ENCODE measurements around the gene ZNF536. TPM values are rescaled to one million over a fixed set of nuclear protein-coding genes. Genes with fewer than 3 reads are reported as not detected.
"Not testable (repeated sequence)": the region's sequence is repeated elsewhere in the genome, so short reads cannot be mapped to it uniquely, and the experiment has no call there.

ZNF536 gene
- total RNA-seq, 1 donor from 2014 or later, result 1.4 TPM

DNA sequence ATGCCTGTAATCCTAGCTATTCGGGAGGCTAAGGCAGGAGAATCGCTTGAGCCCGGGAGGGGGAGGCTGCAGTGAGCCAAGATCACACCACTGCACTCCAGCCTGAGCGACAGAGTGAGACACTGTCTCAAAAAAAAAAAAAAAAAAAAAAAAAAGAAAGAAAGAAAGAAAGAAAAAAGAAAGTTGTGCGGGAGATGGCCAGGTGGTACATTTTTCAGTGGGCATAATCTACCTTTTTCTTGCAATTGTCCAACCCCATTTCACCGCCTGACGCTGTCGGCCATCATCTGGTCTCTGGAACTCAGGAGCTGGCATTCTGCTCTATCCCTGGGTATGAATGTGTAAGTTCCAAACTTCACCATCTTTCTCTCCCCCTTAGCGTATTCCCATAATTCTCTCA is 73.9 kb downstream of the ZNF536 start:
- not testable (repeated sequence) for DNase-seq (ENCODE audit: low spot score)

DNA sequence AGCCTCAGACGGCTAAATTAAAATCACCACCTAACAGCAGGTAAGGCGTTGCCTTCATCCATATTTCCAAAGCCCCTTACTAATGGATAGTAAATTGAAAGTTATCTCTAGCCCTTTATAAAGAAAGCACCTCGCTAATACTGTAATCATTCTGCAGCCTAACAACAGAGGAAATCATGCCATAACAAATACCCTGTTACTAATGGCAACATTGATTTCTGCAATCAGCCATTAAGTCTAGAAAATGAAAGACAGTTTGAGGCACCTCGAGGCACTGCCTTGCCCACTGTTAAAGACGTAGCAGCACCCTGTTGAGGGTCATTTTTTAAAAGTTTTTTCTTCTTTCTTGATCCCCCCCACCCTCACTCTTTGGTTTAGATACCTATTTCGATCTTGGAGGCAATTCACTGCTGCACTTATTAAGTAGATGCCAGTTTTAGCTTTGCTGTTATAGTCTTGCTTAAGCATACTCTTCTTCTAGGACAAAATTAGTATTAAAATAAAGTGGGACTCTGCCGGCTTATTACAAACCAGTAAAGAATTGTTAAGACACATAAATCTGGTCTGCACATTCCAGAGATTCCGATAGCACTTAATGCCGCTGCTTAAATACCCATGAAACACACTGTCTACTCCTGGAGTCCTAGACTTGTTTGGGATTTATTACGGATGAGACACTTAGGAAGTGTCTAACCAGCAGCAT is 74.8 kb downstream of the ZNF536 start:
- DNase-seq (ENCODE audit: low spot score), result no peak

DNA sequence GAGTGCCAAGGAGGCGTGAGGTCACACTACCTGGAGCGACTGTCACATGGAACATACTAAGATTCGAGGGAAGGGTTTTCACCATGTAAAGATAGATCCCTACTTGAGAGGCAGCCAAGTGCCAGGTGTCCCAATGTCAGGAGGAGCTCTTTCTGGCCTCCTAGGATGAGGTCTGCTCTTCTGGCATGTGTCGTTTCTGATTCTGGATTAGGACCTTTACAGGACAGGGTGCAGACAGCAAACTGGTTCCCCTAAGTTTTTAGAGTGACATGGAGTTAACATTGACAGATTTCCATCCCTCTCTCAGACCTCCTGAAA is 75.3 kb downstream of the ZNF536 start:
- no peak for DNase-seq (ENCODE audit: low spot score)

DNA sequence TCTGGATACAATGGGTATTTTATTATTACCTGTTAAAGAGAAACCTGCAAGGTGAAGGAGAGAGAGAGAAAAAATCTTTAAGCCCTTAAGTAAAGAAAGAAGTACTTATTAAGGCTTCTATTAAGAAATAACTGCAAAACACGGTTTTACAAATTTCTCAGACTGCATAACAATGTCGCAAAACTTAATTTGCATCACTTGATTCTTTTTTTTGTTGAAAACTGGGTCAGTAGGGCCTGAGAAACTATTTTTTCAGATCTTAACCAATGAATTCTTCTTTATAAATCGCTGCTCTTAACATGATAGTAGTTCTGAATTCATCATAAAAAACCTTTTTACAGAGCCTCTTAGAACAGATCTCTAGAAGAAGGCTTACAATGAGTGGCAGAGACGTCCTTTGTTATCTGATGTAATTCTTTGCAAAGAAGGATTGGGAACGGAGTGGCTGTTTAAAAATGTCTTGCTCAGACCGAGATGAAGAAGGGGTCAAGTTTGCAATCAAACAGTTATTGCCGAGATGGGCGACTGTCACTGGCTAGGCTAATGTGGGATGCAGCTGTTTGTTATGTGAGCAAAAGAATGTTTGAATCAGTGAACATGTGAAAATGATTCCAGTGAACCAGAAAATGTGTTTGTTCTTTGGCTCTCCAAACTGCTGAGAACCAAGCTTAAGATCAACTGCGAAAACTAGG is 76.3 kb downstream of the ZNF536 start:
- DNase-seq (ENCODE audit: low spot score), result no peak

DNA sequence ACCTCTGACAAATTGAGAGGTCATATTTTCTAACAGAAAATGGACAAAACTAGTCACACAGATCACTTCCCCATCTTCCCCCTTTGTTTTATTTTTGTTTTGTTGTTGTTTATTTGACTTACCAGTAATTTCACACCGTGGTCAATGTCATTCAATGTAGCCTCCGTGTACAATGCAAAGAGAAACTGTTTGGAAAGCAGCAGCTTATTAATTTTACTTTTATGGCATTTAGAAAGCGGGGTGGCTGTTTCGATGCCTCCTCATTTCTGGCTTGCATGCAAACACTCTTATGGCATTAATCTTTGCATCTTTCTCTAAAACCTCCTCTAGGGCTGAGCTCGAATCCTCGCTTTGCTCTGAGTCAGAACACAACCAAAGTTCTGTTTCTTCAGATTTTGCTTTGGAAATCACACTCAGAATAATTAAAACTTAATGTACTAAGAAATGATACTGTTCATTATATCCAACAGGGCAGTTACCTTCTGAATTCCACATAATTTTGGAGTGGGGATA is 77.0 kb downstream of the ZNF536 start:
- no peak for DNase-seq (ENCODE audit: low spot score)

DNA sequence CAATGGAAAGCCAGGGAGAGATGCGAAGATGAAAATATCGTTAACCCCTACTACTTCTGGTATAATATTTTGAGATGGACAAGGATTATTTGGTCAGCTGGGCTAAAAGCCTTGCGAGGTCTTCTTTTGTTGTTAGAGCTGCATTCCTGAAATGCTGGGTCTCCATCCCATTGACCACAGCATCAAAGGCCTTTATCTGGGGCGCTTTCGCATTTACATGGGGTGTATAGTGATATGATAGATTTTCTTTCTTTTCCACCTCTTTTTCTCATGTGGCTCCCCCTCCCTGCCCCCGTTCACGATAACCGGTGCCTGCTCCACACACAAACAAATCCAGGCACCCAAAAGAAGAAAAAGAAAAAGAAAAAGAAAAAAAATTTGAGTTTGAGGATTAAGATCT is 77.5 kb downstream of the ZNF536 start:
- DNase-seq (ENCODE audit: low spot score), result no peak

DNA sequence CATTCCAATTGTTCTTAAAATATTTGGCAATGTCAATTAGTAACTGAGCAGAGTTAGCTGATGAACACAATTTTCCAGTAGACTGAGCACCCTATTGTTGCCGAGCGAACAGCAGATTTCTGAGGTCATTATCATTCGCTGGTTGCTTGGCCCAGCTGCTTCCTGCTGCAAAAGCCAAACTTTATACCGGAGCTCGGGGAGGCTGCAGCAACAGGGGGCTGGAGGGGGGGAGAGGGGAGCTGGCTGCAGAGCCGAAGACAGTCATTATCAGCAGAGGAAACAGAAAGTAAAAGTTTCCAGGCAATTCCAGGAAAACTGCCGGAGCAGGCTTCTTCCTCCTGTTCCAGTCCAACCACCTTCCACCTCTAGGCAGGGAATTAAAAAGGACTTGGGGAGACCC is 77.9 kb downstream of the ZNF536 start:
- peak; percentile 11 for DNase-seq (ENCODE audit: low spot score)

DNA sequence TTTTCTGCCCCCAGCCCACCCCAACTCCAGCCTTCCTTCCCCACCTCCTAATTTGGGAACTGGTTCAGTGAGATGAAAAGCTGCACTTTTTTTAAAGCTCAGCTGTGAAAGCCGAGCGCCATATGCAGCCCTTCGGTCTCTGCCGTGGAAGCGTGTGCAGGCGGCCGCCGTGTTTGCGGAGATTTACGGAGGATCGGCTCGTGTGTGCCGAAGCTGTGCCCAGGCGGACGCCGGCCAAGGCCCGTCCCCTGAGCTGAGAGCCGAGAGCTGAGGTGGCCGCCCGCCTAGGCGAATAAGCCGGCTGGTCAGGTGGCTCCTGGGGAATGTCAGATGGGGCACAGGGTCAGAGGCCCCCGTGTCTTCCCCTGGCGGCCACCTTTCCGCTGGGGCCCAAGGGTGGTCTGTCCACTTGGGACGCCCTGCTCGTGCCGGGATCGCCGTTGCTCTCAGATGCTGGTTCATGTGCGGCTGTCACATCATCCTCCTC is 78.7 kb downstream of the ZNF536 start:
- DNase-seq (ENCODE audit: low spot score), result no peak

DNA sequence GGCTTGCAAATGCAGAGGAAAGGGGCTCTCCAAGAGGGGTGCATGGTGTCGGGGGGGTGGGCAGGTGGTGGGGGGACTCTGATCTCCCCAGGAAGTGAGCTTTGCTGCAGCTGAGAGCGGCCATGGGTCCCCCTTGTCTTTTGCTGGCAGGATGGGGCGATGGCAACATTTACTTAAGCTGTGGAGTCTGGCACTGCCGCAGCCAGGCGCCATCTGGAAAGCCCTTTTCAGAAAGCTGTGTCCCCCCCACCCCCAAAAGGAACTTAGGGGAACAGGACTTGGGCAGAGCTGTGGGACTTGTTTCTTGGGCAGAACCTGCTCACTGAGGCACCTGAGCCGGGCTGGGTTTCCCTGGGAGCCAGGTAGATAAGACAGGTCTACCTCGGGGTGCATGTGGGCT is 80.7 kb downstream of the ZNF536 start:
- DNase-seq (ENCODE audit: low spot score), result no peak

DNA sequence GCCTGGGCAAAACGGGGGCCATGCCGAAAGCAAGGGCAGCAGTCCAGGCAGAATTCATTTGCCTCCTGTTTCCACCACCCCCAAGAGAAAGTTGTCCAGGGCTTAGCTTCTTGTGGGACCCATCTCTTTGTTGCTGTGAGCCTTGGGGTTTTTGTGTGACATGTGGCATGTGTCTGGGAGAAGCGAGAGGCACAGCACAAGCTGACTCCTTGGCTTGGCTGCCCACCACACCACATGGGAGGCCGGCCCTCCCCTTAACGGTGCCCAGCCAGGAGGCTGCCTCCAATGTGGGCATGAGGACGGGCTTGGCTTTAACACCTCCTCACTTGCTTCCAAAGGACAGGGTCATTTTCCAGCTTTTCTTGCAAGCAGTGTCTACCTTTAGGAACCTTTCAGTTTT is 81.6 kb downstream of the ZNF536 start:
- DNase-seq (ENCODE audit: low spot score), result no peak

DNA sequence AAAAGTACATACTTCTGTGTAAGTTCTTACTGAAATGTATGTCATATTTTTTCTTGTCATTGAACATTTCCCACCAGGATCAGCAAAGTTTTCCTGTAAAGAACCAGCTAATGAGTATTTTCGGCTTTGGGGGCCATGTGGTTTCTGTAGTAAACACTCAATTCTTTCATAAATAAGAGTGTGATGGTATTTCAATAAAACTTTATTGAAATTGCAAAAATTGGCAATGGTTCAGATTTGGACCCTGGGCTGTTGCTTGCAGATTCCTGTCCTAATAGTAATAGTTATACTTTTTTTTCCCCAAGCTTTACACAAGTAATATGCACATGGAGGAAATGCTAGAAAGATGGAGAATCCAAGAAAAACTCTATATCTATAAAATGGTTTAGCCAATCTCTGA is 83.7 kb downstream of the ZNF536 start:
- DNase-seq (ENCODE audit: low spot score), result no peak

DNA sequence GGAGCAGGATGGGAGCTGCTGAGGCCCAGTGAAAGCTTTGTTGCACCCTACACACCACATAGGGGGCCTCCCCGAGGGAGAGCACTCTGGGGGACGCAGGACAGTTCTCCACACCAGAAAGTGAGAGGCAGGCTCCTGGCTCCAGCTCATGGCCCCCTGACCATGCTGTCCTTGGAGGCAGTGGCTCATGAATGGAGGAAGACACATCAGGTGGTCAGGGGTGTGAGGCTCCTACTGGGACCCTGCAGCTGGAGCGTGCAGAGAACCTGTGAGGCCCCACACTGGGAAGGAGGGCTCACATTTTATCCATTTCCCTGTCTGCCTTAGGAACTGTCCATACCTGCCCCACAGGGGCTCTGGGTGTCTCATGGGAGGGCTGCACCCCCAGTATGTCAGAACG is 85.3 kb downstream of the ZNF536 start:
- DNase-seq (ENCODE audit: low spot score), result no peak

DNA sequence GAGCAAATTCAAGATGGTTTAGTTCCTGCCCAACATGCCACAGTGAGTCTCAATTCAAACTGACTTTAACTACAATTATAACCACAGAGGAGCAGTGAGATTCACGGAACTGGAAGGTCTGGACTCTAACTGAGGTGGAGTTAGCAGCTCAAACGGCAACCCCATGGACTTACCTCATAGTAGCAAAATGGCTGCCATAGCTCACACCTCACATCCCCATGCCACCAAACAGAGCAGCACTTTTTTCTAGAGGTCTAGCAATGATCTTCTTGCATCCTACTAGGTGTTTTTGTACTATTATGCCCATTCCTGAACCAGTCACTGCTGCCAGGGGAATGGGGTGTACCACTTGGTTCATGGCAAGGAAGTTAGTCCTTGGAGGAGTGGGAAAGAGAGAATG is 87.7 kb downstream of the ZNF536 start:
- DNase-seq (ENCODE audit: low spot score), result no peak

DNA sequence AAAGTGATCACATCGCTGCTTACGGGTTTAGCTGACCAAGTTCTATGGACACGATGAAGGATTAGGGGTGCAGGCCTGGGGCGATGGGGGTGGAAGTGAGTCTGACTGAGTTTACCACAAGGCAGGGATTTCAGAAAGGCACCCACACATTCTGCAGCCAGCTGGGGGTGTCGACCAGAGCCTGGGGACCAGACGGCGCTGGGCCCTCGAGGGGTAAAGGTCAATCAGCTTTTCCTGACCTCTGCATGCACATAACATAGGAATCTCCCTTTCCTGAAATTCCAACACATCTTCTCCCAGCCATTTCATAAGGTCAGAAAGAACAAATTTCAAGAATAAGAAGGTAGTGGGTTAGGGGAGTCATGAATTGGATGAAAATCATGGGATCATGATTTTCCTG is 92.0 kb downstream of the ZNF536 start:
- no peak for DNase-seq (ENCODE audit: low spot score)

DNA sequence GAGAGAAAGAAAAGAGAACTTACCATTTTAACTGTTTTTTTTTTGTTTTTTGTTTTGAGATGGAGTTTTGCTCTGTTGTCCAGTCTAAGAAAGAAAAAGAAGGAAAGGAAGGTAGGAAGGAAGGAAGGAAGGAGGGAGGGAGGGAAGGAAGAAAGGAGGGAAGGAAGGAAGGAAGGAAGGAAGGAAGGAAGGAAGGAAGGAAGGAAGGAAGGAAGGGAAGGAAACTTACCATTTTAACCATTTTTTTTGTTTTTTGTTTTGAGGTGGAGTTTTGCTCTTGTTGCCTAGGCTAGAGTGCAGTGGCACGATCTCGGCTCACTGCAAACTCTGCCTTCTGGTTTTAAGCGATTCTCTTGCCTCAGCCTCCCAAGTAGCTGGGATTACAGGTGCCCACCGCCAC is 94.4 kb downstream of the ZNF536 start:
- DNase-seq (ENCODE audit: low spot score), result not testable (repeated sequence)

DNA sequence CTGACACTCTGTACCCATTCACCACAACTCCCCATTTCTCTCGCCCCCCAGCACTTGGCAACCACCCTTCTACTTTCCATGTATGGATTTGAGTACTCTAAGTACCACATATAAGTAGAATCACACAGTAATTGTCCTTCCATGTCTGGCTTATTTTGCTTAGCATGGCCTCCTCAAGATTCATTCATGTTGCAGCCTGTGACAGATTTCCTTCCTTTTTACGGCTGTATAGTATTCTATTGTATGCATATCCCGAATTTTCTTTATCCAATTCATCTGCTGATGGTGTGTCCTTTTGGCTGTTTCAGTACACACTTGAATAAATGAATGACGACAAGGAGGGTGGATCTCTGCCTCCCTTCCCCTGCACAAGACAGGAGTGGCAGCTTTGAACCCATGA is 95.1 kb downstream of the ZNF536 start:
- no peak for DNase-seq (ENCODE audit: low spot score)

DNA sequence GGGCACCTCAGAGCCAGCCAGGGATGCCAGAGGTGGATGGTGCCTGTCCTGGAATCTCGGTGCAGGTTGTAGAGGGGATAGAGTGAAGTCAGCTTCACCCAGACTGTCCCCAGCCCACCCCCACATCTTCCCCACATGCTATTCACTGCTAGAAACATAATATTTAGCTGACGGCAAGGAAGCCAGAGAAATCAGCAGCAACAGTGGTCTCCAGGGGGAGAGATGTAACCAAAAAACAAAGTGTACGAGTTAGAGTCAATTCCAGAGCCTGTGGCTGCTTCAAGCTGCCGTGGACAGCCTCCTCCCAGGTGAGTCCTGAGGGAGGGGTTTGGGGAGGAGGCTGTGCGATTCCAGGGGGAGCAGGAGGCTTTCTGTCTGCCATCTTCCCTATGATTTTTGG is 97.6 kb downstream of the ZNF536 start:
- no peak for DNase-seq (ENCODE audit: low spot score)

DNA sequence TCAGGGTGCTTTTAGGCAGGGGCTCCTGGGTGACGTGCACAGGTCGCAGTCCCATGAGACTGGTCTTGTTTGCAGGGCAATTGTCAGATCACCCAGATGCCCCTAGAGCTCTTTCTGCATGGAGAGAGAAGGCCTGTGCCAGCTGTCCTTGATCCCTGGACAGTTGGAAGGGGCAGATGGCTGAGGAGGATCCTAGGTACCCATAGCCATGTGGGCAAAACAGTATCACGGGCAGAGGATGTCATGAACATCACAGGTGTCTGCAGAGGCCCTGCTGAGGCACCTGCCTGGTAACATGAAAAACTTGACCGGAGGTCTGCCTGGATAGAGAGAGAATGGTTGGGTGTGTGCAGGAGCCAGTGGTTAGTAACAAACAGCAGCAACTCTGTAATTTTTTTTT is 99.3 kb downstream of the ZNF536 start:
- no peak for DNase-seq (ENCODE audit: low spot score)

DNA sequence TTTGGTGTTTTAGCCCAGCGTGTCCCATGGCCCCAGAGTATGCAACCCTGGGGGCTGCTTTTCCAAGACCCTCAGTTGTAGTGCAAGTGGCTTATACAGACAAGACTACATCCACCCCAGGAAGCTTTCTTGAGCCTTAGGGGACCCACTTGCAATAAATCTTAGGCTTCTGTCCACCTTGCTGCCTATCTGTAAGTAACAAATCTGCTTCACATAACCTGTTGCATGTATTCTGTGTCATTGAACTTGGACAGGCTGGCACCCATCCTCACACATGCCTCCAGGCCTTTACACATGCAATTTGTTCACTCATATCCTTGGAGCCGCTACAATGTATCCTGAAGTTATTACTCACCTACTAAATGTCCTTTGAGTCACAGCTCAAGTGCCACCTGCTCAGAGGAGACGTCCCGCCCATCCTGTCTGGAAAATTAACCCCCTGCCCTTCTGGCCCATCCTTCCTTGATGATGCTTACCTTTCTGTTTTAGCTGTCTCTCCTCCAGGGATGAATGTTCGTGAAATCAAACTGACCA is 101.2 kb downstream of the ZNF536 start:
- no peak for DNase-seq (ENCODE audit: low spot score)

DNA sequence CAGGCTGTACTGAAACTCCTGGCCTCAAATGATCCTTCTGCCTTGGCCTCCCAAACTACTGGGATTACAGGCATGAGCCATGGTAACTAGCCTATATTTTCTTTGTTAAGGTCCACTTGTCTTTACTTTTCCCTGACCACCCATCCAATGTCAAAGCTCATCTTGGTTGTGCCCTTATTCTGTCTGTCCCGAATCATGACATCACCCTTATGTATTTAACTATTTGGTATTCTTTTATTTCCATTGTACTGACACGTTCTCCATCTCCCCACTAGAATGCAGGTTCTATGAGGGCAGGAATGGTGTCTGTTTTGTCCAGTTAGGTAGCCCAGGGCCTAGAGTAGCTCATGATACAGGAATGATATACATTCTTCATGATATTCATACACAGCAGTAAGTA is 104.8 kb downstream of the ZNF536 start:
- DNase-seq (ENCODE audit: low spot score), result no peak

DNA sequence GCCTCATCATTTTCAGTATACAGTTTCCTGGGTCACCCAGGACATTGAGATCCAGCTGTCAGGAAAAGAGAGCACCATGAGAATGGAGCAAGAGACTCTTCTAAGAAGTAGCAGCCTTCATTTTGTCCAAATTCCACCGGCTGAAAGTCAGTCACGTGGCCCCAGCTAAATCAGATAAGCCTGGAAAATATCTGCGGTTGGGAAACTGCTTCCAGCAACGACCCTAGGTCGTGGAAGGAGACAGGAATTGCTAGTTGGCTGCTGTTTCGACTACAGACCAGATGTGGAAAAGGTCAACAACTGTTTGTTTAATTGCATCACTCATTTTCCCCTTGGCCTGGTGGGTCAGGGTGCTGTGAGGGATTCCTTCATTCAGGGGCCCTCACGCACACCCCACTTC is 107.0 kb downstream of the ZNF536 start:
- no peak for DNase-seq (ENCODE audit: low spot score)

DNA sequence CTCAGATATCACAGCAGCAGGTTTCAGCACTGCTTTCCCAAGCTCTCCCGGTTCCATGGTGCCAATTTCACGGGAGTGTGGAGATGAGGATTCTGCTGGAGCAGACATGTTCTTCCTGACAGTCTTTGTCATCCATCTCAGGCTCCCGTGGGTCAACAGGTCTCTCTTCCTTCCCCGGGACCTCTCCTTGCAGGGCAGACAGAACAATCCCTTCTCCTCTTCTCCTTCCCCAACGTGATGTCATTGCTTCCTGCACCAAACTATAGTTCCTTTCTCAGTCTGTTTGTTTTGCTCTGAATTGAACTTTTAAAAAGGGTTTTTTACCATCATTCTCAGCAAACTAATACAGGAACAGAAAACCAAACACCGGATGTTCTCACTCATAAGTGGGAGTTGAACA is 107.9 kb downstream of the ZNF536 start:
- DNase-seq (ENCODE audit: low spot score), result no peak

DNA sequence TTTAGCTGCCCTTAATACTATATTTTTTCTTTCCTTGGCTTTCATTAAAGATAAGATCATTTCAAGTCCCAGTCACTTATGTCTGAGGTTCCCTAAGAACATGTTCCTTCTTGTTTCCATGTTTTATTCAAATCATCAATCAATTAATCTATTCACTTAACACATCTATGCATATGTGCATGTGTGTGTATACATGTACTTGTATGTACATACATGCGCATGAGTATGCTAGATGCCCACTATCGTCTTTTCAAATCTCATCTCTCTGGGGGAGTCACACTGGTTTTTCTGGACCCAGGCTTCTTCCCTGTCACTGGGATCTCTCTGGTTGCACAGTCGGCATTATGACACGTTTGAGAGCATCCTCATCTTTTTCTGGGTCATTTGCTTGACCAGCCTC is 108.9 kb downstream of the ZNF536 start:
- no peak for DNase-seq (ENCODE audit: low spot score)
